Measurements from ENCODE around the gene PDSS2.

Gene PDSS2

DNA sequence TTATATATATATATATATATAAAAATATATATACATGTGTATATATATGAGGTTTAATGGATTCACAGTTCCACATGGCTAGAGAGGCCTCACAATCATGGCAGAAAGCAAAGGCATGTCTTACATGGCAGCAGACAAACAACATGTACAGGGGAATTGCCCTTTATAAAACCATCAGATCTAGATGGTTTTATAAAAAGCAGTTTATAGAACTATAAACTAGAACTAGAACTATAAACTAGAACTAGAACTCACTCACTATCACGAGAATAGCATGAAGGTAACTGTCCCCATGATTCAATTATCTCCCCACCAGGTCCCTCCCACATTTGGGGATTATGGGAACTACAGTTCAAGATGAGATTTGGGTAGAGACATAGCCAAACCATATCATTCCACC is 56.8 kb downstream of the PDSS2 start:
- no peak for DNase-seq (ENCODE audit: low read depth)
- TF ChIP-seq, protein P1, sequence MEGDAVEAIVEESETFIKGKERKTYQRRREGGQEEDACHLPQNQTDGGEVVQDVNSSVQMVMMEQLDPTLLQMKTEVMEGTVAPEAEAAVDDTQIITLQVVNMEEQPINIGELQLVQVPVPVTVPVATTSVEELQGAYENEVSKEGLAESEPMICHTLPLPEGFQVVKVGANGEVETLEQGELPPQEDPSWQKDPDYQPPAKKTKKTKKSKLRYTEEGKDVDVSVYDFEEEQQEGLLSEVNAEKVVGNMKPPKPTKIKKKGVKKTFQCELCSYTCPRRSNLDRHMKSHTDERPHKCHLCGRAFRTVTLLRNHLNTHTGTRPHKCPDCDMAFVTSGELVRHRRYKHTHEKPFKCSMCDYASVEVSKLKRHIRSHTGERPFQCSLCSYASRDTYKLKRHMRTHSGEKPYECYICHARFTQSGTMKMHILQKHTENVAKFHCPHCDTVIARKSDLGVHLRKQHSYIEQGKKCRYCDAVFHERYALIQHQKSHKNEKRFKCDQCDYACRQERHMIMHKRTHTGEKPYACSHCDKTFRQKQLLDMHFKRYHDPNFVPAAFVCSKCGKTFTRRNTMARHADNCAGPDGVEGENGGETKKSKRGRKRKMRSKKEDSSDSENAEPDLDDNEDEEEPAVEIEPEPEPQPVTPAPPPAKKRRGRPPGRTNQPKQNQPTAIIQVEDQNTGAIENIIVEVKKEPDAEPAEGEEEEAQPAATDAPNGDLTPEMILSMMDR (IDR thresholded peaks at IDR 0.05; ENCODE audit: insufficient read depth, low read depth, low read length, missing control alignments): no peak
- no peak overlapping the region for H3K4me3 ChIP-seq (ENCODE audit: low read length)

DNA sequence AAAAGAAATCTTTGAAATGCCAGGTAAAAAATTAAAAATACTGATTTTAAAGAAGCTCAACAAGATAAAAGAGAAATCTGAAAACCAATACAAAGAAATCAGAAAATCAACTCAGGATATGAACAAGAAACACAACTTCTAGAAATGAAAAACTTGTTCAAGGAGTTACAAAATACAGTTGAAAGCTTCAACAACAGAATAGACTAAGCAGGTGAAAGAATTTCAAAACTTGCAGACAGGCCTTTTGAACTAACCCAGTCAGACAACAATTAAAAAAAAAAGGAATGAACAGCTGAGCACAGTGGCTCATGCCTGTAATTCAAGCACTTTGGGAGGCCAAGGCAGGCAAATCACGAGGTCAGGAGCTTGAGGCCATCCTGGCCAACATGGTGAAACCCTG is 57.8 kb downstream of the PDSS2 start:
- H3K4me3 ChIP-seq (ENCODE audit: low read length): no peak overlapping the region
- DNase-seq (ENCODE audit: low read depth): no peak
- TF ChIP-seq, protein P1 (IDR thresholded peaks at IDR 0.05; ENCODE audit: insufficient read depth, low read depth, low read length, missing control alignments): no peak

DNA sequence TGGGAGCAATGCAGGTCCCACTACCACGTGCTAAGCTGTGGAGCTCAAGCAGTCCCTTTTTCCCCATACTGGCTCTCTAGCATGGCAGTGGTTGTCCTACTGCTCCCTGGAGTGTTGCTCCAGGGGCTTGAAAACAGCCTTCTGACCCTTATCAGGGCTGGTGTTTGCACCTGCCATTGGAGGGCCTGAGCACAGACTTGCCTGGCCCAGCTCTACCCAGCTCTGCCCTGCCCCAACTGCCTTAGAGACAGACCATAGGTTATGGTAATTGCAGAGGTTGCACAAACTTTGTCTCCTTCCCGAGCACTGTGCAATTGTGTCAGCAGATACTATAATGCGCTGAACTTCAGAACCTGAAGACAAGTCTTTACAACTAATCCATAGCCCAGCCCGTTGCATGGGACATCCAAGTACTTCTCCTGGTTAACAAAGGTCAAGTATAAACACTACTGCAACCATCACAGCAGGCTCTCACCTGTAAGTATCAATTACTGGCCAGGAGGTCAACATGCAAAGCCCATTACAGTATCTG is 58.7 kb downstream of the PDSS2 start:
- DNase-seq (ENCODE audit: low read depth): no peak
- H3K4me3 ChIP-seq (ENCODE audit: low read length): no peak overlapping the region
- TF ChIP-seq, protein P1 (IDR thresholded peaks at IDR 0.05; ENCODE audit: insufficient read depth, low read depth, low read length, missing control alignments): no peak

DNA sequence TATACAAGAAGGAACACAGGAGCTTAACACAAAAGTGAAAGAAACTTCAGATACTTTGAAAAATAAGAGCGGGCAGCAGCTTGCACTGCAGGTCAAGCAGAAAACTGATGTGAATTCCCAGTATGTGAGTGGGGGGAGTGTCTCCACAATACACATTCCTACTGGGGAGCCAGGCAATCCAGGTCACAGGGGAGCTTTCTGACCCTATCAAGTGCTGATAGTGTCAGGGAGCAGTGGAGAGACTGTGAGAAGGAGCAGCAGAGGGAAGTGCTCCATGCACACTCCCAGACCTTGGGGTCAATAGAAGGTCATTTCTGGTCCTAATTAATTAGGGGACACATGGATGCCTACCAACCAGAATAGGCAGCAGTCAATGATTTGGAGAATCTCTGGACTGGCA is 59.4 kb downstream of the PDSS2 start:
- TF ChIP-seq, protein P1 (IDR thresholded peaks at IDR 0.05; ENCODE audit: insufficient read depth, low read depth, low read length, missing control alignments): no peak
- H3K4me3 ChIP-seq (ENCODE audit: low read length): no peak overlapping the region
- DNase-seq (ENCODE audit: low read depth): no peak

- no peak for DNase-seq (ENCODE audit: low read depth)
- TF ChIP-seq, protein P1 (IDR thresholded peaks at IDR 0.05; ENCODE audit: insufficient read depth, low read depth, low read length, missing control alignments): no peak
- no peak overlapping the region for H3K4me3 ChIP-seq (ENCODE audit: low read length)
These were observed 61.4 kb downstream of the PDSS2 start for GRCh38 chr6:107398001-107398400.

DNA sequence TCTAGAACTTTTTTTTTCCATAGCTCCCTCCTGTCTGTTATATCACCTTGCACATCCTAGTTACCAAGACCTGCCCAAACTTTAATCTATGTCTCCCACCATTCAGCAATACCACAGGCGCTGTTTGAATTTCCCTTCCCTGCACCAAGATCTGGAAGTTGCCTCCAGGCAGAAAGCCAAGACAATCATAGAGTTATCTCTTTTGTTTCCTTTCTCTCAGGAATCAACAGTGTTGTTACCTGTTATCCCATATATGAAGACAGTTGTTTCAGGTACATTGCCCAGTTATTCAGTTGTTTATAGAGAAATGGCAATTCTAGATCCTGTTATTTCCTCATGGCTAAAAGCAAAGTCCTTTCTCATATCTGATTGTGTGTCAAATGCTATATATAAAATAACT is 63.2 kb downstream of the PDSS2 start:
- TF ChIP-seq, protein P1 (IDR thresholded peaks at IDR 0.05; ENCODE audit: insufficient read depth, low read depth, low read length, missing control alignments): no peak
- no peak overlapping the region for H3K4me3 ChIP-seq (ENCODE audit: low read length)
- DNase-seq (ENCODE audit: low read depth): no peak

DNA sequence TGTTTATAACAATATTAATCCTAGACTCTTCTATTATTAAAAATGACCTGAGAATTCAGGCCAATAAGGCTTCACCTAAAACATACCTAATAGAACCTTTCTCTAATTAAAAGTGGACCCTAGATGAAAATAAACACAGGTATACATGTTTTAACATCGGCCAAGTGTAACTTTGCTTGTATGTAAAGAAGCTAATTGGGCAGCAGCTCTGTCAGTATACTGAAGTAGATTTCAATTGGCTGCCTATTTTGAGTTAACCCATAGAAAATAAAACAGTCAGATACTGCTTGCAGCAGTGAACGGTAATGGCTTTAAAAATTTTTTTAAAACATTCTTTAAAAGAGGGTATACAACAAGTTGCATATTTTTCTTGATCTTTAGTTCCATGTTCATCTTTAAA is 67.3 kb downstream of the PDSS2 start:
- TF ChIP-seq, protein P1 (IDR thresholded peaks at IDR 0.05; ENCODE audit: insufficient read depth, low read depth, low read length, missing control alignments): no peak
- no peak overlapping the region for H3K4me3 ChIP-seq (ENCODE audit: low read length)
- DNase-seq (ENCODE audit: low read depth): no peak

All from epithelial cell of esophagus (primary cell).